Right atrium auricular region (tissue), 2 donors: ENCODE measurements around the gene FAT2. TPM values are rescaled to one million over a fixed set of nuclear protein-coding genes. Genes with fewer than 3 reads are reported as not detected.

ENCODE experiments used
- DNase-seq: peaks from one replicate; pipeline ENCODE4 v3.0.0-alpha.2; 2019; ENCODE audit warnings: low spot score
- H3K27ac ChIP-seq, 2 donors: fragments of 200-600 bp; sonication (generic); 1 replicate in 1 of 2; 2 replicates in 1 of 2; pipeline ENCODE4 v1.5.1; 2016 to 2019
- H3K27me3 ChIP-seq, 2 donors: fragments of 200-600 bp; sonication (generic); one replicate each; pipeline versions ENCODE4 v1.5.1 to v1.6.0; 2017 to 2019
- H3K36me3 ChIP-seq: fragments of 200-600 bp; sonication (generic); one replicate; pipeline ENCODE4 v1.5.1; 2016
- H3K4me1 ChIP-seq, 2 donors: fragments of 200-600 bp; sonication (generic); one replicate each; pipeline versions ENCODE4 v1.5.1 to v1.6.0; 2017 to 2019
- H3K4me3 ChIP-seq, 2 donors: fragments of 200-600 bp; sonication (generic); 1 replicate in 1 of 2; 2 replicates in 1 of 2; pipeline ENCODE4 v1.5.1; 2017 to 2019; ENCODE audit warnings: mild to moderate bottlenecking in 1 of 2, moderate library complexity in 1 of 2
- H3K9me3 ChIP-seq, 2 donors: fragments of 200-600 bp; sonication (generic); one replicate each; pipeline ENCODE4 v1.5.1; 2019
- CTCF ChIP-seq, 2 donors: fragments of 200-600 bp; sonication (generic); IDR thresholded peaks; one replicate each; pipeline ENCODE4 v1.5.1; 2019; ENCODE audit warnings: antibody characterized with exemption in 2 of 2
- total RNA-seq, 2 donors: library from RNA; depleted of rRNA; stranded (reverse); fragments of >200 nt; gene quantifications; one replicate each; pipeline ENCODE4 v1.1.0, GENCODE V29; 2016

FAT2 gene
- total RNA-seq, 2 donors from 2014 or later: not detected

- H3K4me3 ChIP-seq: no peak overlapping the region
- no peak for TF ChIP-seq CTCF (IDR thresholded peaks at IDR 0.05)
Observed at GRCh38 chr5:151600069-151600665, 9.0 kb upstream of the FAT2 start.

GRCh38 chr5:151598984-151599383 lies 7.9 kb upstream of the FAT2 start:
- H3K4me3 ChIP-seq: no peak overlapping the region

More at GRCh38 chr5:151600069-151600665, 9.0 kb upstream of the FAT2 start:
- Histone ChIP-seq H3K27ac (no peak overlapping the region), H3K9me3 (no peaks in the 10 kb centered on the region), H3K27me3 (no peaks in the 10 kb centered on the region), H3K4me1 (peaks cover 0 to 18% of the 10 kb centered on the region in 2 donors), H3K36me3 (no peaks in the 10 kb centered on the region)
- DNase-seq: no peak

GRCh38 chr5:151598549-151598948 lies 7.4 kb upstream of the FAT2 start:
- no peak for TF ChIP-seq CTCF (IDR thresholded peaks at IDR 0.05)
- Histone ChIP-seq H3K27me3 (no peaks in the 10 kb centered on the region), H3K9me3 (no peaks in the 10 kb centered on the region)

More at GRCh38 chr5:151598984-151599383, 7.9 kb upstream of the FAT2 start:
- TF ChIP-seq CTCF (IDR thresholded peaks at IDR 0.05): no peak
- Histone ChIP-seq H3K27me3 (no peaks in the 10 kb centered on the region), H3K36me3 (no peaks in the 10 kb centered on the region), H3K9me3 (no peaks in the 10 kb centered on the region), H3K4me1 (peaks cover 0 to 18% of the 10 kb centered on the region in 2 donors), H3K27ac (no peak overlapping the region)
- no peak for DNase-seq

GRCh38 chr5:151597749-151598148 lies 6.6 kb upstream of the FAT2 start:
- H3K27me3 ChIP-seq: no peaks in the 10 kb centered on the region
- no peaks in the 10 kb centered on the region for H3K9me3 ChIP-seq
- no peak for DNase-seq
- H3K4me1 ChIP-seq: peaks cover 0 to 18% of the 10 kb centered on the region in 2 donors
- H3K4me3 ChIP-seq: no peak overlapping the region
- no peaks in the 10 kb centered on the region for H3K36me3 ChIP-seq
- H3K27ac ChIP-seq: no peak overlapping the region
- TF ChIP-seq CTCF (IDR thresholded peaks at IDR 0.05): no peak

More at GRCh38 chr5:151598549-151598948, 7.4 kb upstream of the FAT2 start:
- no peak for DNase-seq
- Histone ChIP-seq H3K4me3 (no peak overlapping the region), H3K36me3 (no peaks in the 10 kb centered on the region), H3K4me1 (peaks cover 0 to 18% of the 10 kb centered on the region in 2 donors), H3K27ac (no peak overlapping the region)

GRCh38 chr5:151596828-151597539 lies 5.9 kb upstream of the FAT2 start:
- no peak overlapping the region for H3K4me3 ChIP-seq
- peaks cover 0 to 18% of the 10 kb centered on the region in 2 donors for H3K4me1 ChIP-seq
- no peaks in the 10 kb centered on the region for H3K9me3 ChIP-seq
- TF ChIP-seq CTCF (IDR thresholded peaks at IDR 0.05): no peak
- no peaks in the 10 kb centered on the region for H3K27me3 ChIP-seq
- H3K27ac ChIP-seq: no peak overlapping the region
- DNase-seq: no peak
- H3K36me3 ChIP-seq: no peaks in the 10 kb centered on the region
